HAP-1 (cell line): Measurements from ENCODE around the gene NACAD.

Experiments used
- DNase-seq, 2 experiments: peaks; one replicate each; pipeline ENCODE4 v3.0.0-alpha.2; 2016 to 2020; ENCODE audit warnings: low spot score in 2 of 2
- H3K27me3 ChIP-seq: fragments of 250-450 bp; sonication (Bioruptor Pico); 2 replicates; pipeline ENCODE4 v1.5.1; 2020; ENCODE audit warnings: low read depth, mild to moderate bottlenecking, moderate library complexity
- H3K36me3 ChIP-seq: fragments of 250-450 bp; sonication (Bioruptor Pico); replicated peaks from 2 replicates; pipeline ENCODE4 v1.5.1; 2020; ENCODE audit warnings: mild to moderate bottlenecking
- H3K4me1 ChIP-seq: fragments of 250-450 bp; sonication (Bioruptor Pico); 2 replicates; pipeline ENCODE4 v1.5.1; 2020; ENCODE audit warnings: mild to moderate bottlenecking
- H3K4me3 ChIP-seq: fragments of 250-450 bp; sonication (Bioruptor Pico); 2 replicates; pipeline ENCODE4 v1.5.1; 2020; ENCODE audit warnings: mild to moderate bottlenecking, moderate library complexity
- H3K9me3 ChIP-seq: fragments of 250-450 bp; sonication (Bioruptor Pico); 2 replicates; pipeline ENCODE4 v1.5.1; 2020; ENCODE audit warnings: mild to moderate bottlenecking, moderate library complexity
- in situ Hi-C: fragments of 300-500 bp; cut with MboI; formaldehyde crosslinking; loops from 3 replicates; pipeline ENCODE4 v1.14.3; 2020; ENCODE audit warnings: low sequenced_read_pairs, inconsistent platforms, mixed read lengths

The NACAD gene

GRCh38 chr7:45080958-45081669, 7.7 kb downstream of the NACAD start:
- no peak overlapping the region for H3K4me3 ChIP-seq
- no peaks in the 10 kb centered on the region for H3K27me3 ChIP-seq
- H3K4me1 ChIP-seq: no peaks in the 10 kb centered on the region
- DNase-seq: no peak
- in situ Hi-C loops: no loop called here
- no peaks in the 10 kb centered on the region for H3K9me3 ChIP-seq
- H3K36me3 ChIP-seq: no peaks in the 10 kb centered on the region

- Histone ChIP-seq H3K4me1 (no peaks in the 10 kb centered on the region), H3K9me3 (no peaks in the 10 kb centered on the region), H3K4me3 (no peak overlapping the region), H3K27me3 (no peaks in the 10 kb centered on the region), H3K36me3 (no peaks in the 10 kb centered on the region; the same call in 1 of the 2 replicates)
- DNase-seq: no peak
- in situ Hi-C loops: no loop called here
These were observed 8.4 kb downstream of the NACAD start for GRCh38 chr7:45080265-45080957.

- Histone ChIP-seq H3K4me3 (no peak overlapping the region), H3K27me3 (no peaks in the 10 kb centered on the region), H3K36me3 (peaks cover 6% of the 10 kb centered on the region), H3K4me1 (no peaks in the 10 kb centered on the region), H3K9me3 (no peaks in the 10 kb centered on the region)
- in situ Hi-C loops: no loop called here
- no peak for DNase-seq
These were observed 10.6 kb downstream of the NACAD start for GRCh38 chr7:45078125-45078681.

- in situ Hi-C loops: no loop called here
- H3K27me3 ChIP-seq: no peaks in the 10 kb centered on the region
- H3K36me3 ChIP-seq: peaks cover 6% of the 10 kb centered on the region
- DNase-seq: no peak
- H3K4me3 ChIP-seq: no peak overlapping the region
- no peaks in the 10 kb centered on the region for H3K9me3 ChIP-seq
- H3K4me1 ChIP-seq: no peaks in the 10 kb centered on the region
These were observed 11.2 kb downstream of the NACAD start for GRCh38 chr7:45077579-45077978.

- in situ Hi-C loops: no loop called here
- H3K4me3 ChIP-seq: no peak overlapping the region
- H3K36me3 ChIP-seq: peaks cover 6% of the 10 kb centered on the region
- no peaks in the 10 kb centered on the region for H3K9me3 ChIP-seq
- no peak for DNase-seq
- no peaks in the 10 kb centered on the region for H3K27me3 ChIP-seq
- no peaks in the 10 kb centered on the region for H3K4me1 ChIP-seq
These were observed 11.8 kb downstream of the NACAD start for GRCh38 chr7:45076946-45077345.

GRCh38 chr7:45075871-45076796, 12.6 kb downstream of the NACAD start:
- Histone ChIP-seq H3K36me3 (peaks cover 6% of the 10 kb centered on the region), H3K9me3 (no peaks in the 10 kb centered on the region), H3K27me3 (no peaks in the 10 kb centered on the region), H3K4me3 (no peak overlapping the region), H3K4me1 (no peaks in the 10 kb centered on the region)
- in situ Hi-C loops: no loop called here
- DNase-seq: no peak

- in situ Hi-C loops: no loop called here
- no peaks in the 10 kb centered on the region for H3K27me3 ChIP-seq
- H3K4me1 ChIP-seq: no peaks in the 10 kb centered on the region
- no peaks in the 10 kb centered on the region for H3K9me3 ChIP-seq
- DNase-seq: no peak
- H3K4me3 ChIP-seq: no peak overlapping the region
- H3K36me3 ChIP-seq: peaks cover 6% of the 10 kb centered on the region
These were observed 13.5 kb downstream of the NACAD start for GRCh38 chr7:45075355-45075644.

- DNase-seq: no peak
- Histone ChIP-seq H3K4me1 (no peaks in the 10 kb centered on the region), H3K27me3 (no peaks in the 10 kb centered on the region), H3K36me3 (peaks cover 6% of the 10 kb centered on the region), H3K4me3 (no peak overlapping the region), H3K9me3 (no peaks in the 10 kb centered on the region)
- in situ Hi-C loops: no loop called here
These were observed 14.0 kb downstream of the NACAD start for GRCh38 chr7:45074528-45075354.

- DNase-seq: no peak
- in situ Hi-C loops: no loop called here
- peaks cover 6% of the 10 kb centered on the region for H3K36me3 ChIP-seq
- H3K9me3 ChIP-seq: no peaks in the 10 kb centered on the region
- no peaks in the 10 kb centered on the region for H3K4me1 ChIP-seq
- H3K4me3 ChIP-seq: no peak overlapping the region
- no peaks in the 10 kb centered on the region for H3K27me3 ChIP-seq
These were observed 14.8 kb downstream of the NACAD start for GRCh38 chr7:45073786-45074527.

GRCh38 chr7:45073031-45073785, 15.6 kb downstream of the NACAD start:
- in situ Hi-C loops: no loop called here
- no peaks in the 10 kb centered on the region for H3K4me1 ChIP-seq
- H3K27me3 ChIP-seq: no peaks in the 10 kb centered on the region
- no peak for DNase-seq
- H3K36me3 ChIP-seq: peaks cover 6% of the 10 kb centered on the region
- no peak overlapping the region for H3K4me3 ChIP-seq
- H3K9me3 ChIP-seq: no peaks in the 10 kb centered on the region

GRCh38 chr7:45072131-45073030, 16.4 kb downstream of the NACAD start:
- in situ Hi-C loops: no loop called here
- DNase-seq: no peak
- H3K4me3 ChIP-seq: no peak overlapping the region
- H3K27me3 ChIP-seq: no peaks in the 10 kb centered on the region
- peaks cover 6% of the 10 kb centered on the region for H3K36me3 ChIP-seq
- no peaks in the 10 kb centered on the region for H3K9me3 ChIP-seq
- no peaks in the 10 kb centered on the region for H3K4me1 ChIP-seq
